Measurements from ENCODE around the gene OGFOD3. TPM values are rescaled to one million over a fixed set of nuclear protein-coding genes. Genes with fewer than 3 reads are reported as not detected.

OGFOD3 gene
- polyA plus RNA-seq, 6 donors from 2014 or later = 22.8 to 31.6 (median 26.1) TPM

DNA sequence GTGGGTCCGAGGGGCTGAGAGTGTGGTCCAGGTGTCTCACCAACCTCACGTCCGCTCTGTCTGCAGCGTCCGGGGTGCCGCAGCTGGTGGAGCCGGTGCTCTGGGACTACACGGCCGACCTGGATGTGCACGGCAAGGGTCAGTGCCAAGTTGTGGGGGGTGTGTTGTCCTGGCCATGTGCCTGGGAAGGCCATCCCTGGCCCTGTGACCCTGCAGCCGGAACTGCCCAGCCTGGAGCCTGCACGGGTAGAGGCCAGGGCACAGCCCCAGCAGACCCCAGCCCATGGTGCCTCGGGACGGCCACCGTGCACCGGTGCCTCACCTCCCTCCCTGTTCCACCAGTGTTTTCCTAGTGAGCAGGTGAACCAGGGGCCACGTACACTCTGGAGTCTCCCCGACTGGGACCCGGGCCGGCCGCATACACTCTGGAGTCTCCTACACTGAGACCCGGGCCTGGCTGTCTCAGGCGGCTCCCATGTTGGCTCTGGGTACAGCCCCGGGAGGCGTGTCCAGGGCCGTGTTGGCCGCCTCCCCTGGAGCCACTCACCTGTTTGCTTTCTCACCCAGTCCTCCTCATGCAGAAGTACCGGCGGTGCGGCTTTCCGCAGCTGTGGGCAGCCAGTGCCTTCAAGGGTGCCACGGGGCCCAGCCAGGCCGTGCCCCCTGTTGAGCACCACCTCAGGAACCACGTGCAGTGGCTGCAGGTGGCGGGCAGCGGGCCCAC lies 18.4 kb upstream of the OGFOD3 start:
- Mint-ChIP-seq H3K9me3 (no peaks in the 10 kb centered on the region), H3K4me3 (no peak overlapping the region), H3K36me3 (no peaks in the 10 kb centered on the region), H3K27ac (no peak overlapping the region), H3K4me1 (peaks cover 14 to 43% (median 32%) of the 10 kb centered on the region in 3 donors), H3K27me3 (no peaks in the 10 kb centered on the region)
- DNase-seq = no peak
- ATAC-seq (ENCODE audit: low read depth in 2 of 2) = no peak

DNA sequence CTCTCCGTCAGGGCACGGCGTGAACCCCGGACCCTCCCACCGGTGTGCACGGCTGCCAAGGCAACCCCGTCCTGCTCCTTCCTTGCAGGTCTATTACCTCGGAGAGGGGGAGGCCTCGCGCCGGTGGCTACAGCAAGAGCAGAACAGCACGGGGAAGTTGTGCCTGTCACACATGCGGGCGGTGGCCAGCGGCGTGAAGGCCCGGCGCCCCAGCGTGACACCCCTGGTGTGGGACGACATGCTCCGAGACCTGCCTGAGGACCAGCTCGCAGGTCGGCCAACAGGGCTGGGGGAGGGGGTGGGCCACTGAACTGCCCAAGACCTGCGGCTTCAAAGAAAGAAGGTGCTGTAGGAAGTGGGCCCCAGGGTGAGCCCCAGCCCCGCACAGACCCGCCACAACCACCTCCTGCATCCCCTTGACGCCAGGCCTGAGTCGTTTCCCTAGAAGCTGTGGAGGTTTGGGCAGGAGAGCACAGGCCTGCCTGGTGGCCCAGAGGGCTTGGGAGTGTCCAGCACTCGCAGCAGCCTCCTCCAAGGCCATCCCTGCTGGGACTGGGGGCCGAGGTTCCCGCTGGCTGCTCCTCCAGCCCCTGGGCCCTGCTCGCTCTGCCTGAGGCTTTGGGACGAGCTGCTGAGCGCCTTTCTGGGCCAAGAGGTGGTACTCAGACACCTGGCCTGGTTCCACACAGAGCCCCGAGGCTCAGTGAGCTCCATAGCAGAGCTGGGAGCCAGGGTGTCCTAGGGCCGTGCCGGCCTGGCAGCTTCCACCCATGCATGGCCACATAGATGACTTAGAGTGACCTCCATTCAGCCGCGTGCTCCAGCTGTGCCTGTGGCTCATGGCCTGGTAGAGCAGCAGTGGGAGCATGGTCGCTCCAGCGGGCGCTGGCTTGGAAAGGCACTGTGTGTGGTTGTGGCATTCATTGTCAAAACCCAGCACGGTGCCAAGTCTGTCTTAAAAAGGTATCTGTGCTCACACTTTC lies 17.5 kb upstream of the OGFOD3 start:
- no peak for DNase-seq
- H3K27ac Mint-ChIP-seq = peak overlapping the region in 3 of 6 donors; percentile 57 to 91 (median 85)
- H3K4me3 Mint-ChIP-seq = no peak overlapping the region

DNA sequence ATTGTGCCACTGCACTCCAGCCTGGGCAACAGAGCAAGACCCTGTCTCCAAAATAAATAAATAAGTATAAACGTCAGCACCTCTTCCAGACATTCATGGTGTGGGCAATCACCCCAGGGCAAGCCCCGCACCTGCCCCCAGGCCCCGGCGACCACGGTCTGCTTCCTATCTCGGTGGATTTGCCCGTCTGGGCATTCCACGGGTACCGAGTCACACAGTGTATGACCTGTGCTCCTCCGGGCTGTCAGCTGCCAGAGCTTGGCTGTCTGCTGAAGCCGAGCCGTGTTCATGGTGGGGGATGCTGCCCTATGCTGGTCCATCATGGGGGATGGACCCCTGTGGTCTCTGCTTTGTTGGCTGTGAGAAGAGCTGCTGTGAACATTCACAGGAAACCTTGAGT lies 16.7 kb upstream of the OGFOD3 start:
- H3K9me3 Mint-ChIP-seq = no peaks in the 10 kb centered on the region
- peaks cover 5 to 36% (median 28%) of the 10 kb centered on the region in 3 donors for H3K4me1 Mint-ChIP-seq
- peaks cover 1 to 3% of the 10 kb centered on the region in 2 donors for H3K36me3 Mint-ChIP-seq
- peak overlapping the region in 5 of 8 donors; percentile 42 to 71 (median 54) for H3K4me3 Mint-ChIP-seq
- H3K27ac Mint-ChIP-seq = peak overlapping the region in 3 of 6 donors; percentile 85 to 91 (median 89)
- ATAC-seq (ENCODE audit: low read depth in 2 of 2) (no peak), DNase-seq (no peak)
- no peaks in the 10 kb centered on the region for H3K27me3 Mint-ChIP-seq

More for the DNA sequence above, 17.5 kb upstream of the OGFOD3 start:
- no peaks in the 10 kb centered on the region for H3K27me3 Mint-ChIP-seq
- ATAC-seq (ENCODE audit: low read depth in 2 of 2) = no peak
- H3K9me3 Mint-ChIP-seq = no peaks in the 10 kb centered on the region
- H3K36me3 Mint-ChIP-seq = no peaks in the 10 kb centered on the region
- H3K4me1 Mint-ChIP-seq = peaks cover 10 to 36% (median 32%) of the 10 kb centered on the region in 3 donors

DNA sequence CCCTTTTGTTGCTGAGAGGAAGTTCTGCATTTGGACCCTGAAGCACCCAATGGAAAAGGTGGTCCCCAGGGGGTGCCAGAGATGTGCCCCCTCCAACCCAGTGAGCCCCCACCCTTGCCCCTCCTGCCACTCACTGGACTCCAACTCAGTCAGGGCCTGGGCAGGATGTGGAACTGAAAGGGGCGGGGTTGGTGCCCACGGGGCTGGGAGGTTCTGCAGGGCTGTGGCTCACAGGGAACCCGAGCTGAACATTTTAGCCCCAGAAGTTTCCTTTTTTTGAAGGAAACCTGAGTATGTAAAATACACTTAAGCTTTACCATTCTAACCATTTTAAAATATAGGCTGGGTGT lies 15.8 kb upstream of the OGFOD3 start:
- Mint-ChIP-seq H3K4me3 (peak overlapping the region in 7 of 8 donors; percentile 10 to 71 (median 46)), H3K27ac (peak overlapping the region in 5 of 6 donors; percentile 49 to 91 (median 85)), H3K9me3 (peaks cover 0 to 1% (median 0%) of the 10 kb centered on the region in 7 donors), H3K36me3 (peaks cover 9 to 12% of the 10 kb centered on the region in 2 donors), H3K27me3 (no peaks in the 10 kb centered on the region), H3K4me1 (peaks cover 14 to 44% (median 37%) of the 10 kb centered on the region in 3 donors)
- ATAC-seq (ENCODE audit: low read depth in 2 of 2) = peak; percentile 87 to 93
- peak; percentile 62 for DNase-seq

DNA sequence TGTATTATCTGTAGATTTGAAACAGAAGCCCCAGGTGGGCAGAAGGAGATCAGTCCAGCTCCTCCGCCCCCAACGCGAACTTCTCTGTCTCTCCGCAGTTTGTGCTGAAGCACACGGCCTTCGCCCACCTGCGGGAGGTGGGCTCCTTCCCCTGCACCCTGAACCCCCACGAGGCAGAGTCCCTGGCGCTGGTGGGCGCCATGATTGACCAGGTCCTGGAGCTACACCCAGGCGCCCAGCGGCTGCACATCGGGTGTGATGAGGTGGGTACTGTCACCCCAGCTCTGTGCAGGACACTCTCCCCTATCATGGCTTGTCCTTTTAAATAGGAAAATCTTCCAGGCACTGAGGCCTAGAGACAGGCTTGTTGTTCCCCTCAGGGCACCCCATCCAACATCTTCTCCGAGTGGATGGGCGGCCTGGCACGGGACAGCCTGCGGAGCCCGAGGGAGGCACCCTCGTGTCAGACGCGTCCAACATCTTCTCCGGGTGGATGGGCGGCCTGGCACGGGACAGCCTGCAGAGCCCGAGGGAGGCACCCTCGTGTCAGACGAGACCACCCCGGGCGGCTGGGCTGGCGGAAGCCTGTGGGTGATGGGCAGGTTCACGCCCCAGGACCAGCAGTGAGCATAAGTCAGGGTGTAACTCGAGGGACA lies 15.3 kb upstream of the OGFOD3 start:
- Mint-ChIP-seq H3K36me3 (peaks cover 9 to 13% of the 10 kb centered on the region in 2 donors), H3K9me3 (peaks cover 0 to 1% (median 0%) of the 10 kb centered on the region in 7 donors), H3K27me3 (no peaks in the 10 kb centered on the region), H3K27ac (peak overlapping the region in 4 of 6 donors; percentile 66 to 85 (median 70)), H3K4me1 (peaks cover 14 to 49% (median 42%) of the 10 kb centered on the region in 3 donors), H3K4me3 (peak overlapping the region in 3 of 8 donors; percentile 46 to 71 (median 50))
- DNase-seq (no peak), ATAC-seq (ENCODE audit: low read depth in 2 of 2) (no peak)

DNA sequence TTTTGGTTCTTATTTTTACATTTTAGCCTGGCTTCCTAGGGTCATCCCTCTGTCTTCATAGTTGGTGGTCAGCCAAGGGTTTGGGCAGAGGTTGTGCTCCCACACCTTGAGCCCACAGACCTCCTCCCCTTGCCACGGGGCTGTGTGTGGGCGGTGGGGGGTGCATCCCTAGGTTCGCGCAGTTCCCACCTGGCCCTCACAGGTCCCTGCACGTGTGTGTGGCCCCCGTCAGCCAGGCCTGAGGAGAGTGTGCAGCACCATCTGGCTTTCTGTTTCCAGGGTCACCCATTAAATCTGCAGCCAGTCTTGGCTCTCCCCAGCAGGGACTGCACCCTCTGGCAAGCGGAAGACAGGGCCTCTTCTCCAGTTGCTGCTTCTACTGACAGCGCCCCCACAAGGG lies 13.6 kb upstream of the OGFOD3 start:
- Mint-ChIP-seq H3K27ac (peak overlapping the region in 2 of 6 donors; percentile 7 to 63), H3K9me3 (peaks cover 0 to 1% (median 0%) of the 10 kb centered on the region in 7 donors), H3K27me3 (no peaks in the 10 kb centered on the region), H3K4me3 (no peak overlapping the region), H3K36me3 (peaks cover 9 to 13% of the 10 kb centered on the region in 2 donors), H3K4me1 (peaks cover 14 to 45% (median 44%) of the 10 kb centered on the region in 3 donors)
- ATAC-seq (ENCODE audit: low read depth in 2 of 2) (no peak), DNase-seq (no peak)

DNA sequence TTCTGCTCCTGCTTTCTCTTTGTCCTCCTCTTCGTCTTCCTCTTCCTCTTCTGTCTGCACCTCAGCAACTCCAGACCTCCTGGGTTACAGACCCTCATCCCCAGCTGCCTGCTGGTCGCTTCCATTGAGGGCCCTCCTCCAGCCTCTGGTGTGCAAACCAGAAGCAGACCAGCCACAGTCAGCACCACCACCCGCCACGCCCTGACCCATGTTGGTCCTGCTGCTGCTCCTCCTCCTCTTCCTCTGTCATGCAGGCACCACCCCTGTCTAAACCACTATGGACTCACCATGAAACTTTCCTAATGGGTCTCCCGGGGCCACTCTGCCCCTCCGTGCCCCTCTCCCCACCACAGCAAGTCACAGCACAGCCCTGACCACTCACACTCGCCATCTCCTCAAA lies 11.4 kb upstream of the OGFOD3 start:
- DNase-seq = no peak
- no peak for ATAC-seq (ENCODE audit: low read depth in 2 of 2)
- Mint-ChIP-seq H3K4me3 (peak overlapping the region in 7 of 8 donors; percentile 0 to 68 (median 55)), H3K9me3 (peaks cover 0 to 1% (median 0%) of the 10 kb centered on the region in 7 donors), H3K4me1 (peaks cover 14 to 44% (median 44%) of the 10 kb centered on the region in 3 donors), H3K36me3 (peaks cover 9 to 13% of the 10 kb centered on the region in 2 donors), H3K27ac (peak overlapping the region in 5 of 6 donors; percentile 0 to 96 (median 80)), H3K27me3 (no peaks in the 10 kb centered on the region)

DNA sequence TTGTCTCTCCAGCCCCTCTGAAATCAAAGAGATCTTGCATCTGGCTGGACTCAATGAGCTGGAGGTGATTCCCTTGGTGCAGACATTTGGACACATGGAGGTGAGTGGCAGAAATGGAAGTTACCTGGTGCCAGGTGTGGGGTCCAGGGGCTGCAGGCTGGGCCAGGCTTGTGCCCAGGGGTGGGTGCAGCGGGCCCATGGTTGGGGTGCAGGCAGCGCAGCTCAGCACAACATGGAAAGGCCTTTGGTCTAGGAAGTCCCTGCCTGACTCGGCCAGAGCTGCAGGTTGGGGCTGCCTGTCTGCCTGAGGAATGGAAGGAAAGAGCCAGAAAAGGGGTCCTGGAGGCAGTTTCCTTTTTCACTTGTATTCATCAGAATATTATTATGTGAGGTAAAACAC lies 10.2 kb upstream of the OGFOD3 start:
- H3K4me1 Mint-ChIP-seq = peaks cover 18 to 46% (median 37%) of the 10 kb centered on the region in 3 donors
- H3K27me3 Mint-ChIP-seq = no peaks in the 10 kb centered on the region
- H3K36me3 Mint-ChIP-seq = peaks cover 9 to 13% of the 10 kb centered on the region in 2 donors
- H3K9me3 Mint-ChIP-seq = peaks cover 0 to 1% (median 0%) of the 10 kb centered on the region in 7 donors
- no peak for ATAC-seq (ENCODE audit: low read depth in 2 of 2)
- DNase-seq = no peak
- peak overlapping the region in 2 of 8 donors; percentile 10 to 41 for H3K4me3 Mint-ChIP-seq
- H3K27ac Mint-ChIP-seq = peak overlapping the region in 4 of 6 donors; percentile 15 to 96 (median 66)

DNA sequence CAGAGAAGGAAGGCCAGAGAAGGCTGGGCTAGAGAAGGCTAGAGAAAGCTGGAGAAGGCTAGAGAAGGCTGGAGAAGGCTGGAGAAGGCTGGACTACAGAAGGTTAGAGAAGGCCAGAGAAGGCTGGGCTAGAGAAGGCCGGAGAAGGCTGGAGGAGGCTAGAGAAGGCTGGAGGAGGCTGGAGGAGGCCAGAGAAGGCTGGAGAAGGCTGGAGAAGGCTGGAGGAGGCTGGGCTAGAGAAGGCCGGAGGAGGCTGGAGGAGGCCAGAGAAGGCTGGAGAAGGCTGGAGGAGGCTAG lies 6.4 kb upstream of the OGFOD3 start:
- DNase-seq = no peak
- Mint-ChIP-seq H3K4me1 (peaks cover 28 to 62% (median 31%) of the 10 kb centered on the region in 3 donors), H3K27ac (peak overlapping the region in 4 of 6 donors; percentile 16 to 86 (median 54)), H3K27me3 (no peaks in the 10 kb centered on the region), H3K4me3 (peak overlapping the region in 1 of 8 donors; percentile 67), H3K36me3 (peaks cover 14 to 30% of the 10 kb centered on the region in 2 donors), H3K9me3 (peaks cover 0 to 3% (median 0%) of the 10 kb centered on the region in 7 donors)
- ATAC-seq (ENCODE audit: low read depth in 2 of 2) = no peak

DNA sequence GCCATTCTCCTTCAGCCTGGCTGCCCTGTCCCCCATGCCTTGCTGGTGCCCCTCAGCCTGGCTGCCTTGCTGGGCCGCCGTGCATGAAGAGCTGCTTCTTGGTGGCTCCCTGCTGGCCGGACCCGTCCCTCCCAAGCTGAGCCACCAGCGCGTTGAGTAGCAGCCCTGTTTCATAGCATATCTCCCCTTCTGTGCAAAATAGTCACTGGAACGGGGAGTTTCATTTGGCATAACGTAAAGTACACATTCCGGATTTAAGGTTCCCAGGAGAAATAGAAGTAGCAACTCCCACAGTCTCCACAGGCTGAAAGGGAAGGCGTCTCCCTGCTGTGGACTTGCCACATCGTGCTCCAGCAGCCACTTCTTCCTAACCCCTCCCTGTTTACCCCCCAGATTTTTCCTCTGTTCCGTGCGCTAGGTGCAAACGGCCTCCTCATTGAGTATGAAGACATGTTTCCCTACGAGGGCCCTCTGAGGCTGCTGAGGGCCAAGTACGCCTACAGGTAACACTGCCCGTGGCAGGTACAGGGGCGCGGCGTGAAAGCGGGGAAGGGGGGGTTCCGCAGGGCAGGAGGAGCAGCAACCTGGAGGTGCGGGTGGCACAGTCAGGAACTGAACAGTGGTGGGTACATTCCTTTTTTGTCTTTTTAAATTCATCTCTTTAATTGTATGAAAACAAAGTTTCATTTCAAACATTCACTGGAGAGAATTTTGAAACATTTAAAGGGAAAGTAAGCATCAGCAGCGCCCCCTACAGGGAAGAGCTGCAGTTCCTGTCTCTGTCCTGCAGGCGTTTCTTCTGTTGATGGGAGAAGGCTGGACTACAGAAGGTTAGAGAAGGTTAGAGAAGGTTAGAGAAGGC lies 5.8 kb upstream of the OGFOD3 start:
- Mint-ChIP-seq H3K27me3 (no peaks in the 10 kb centered on the region), H3K4me1 (peaks cover 28 to 60% (median 31%) of the 10 kb centered on the region in 3 donors), H3K9me3 (peaks cover 0 to 3% (median 0%) of the 10 kb centered on the region in 7 donors), H3K36me3 (peaks cover 9 to 24% of the 10 kb centered on the region in 2 donors), H3K27ac (peak overlapping the region in 3 of 6 donors; percentile 16 to 79 (median 28)), H3K4me3 (peak overlapping the region in 1 of 8 donors; percentile 8)
- DNase-seq (peak; percentile 19), ATAC-seq (ENCODE audit: low read depth in 2 of 2) (peak; percentile 37 to 50)

DNA sequence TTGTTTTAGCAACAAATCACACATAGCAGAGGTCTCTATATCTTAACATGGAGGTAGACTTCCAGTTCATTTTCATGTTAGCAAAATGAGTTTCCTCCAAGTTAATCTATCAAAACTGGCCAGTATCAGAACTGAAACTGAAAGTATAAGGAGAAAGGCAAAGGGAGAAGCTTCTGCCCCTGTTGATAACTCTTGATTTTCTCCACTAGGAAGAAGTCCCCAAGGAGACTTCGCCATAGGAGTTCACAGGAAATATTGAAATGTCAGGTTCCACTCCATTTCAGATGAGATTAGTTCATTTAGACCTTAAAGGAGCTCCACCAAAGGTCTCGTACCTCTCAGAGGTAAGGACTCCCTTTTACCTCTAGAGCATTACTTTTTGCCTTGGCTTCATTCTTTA lies 1.2 kb upstream of the OGFOD3 start:
- peak overlapping the region in 4 of 6 donors; percentile 58 to 90 (median 76) for H3K27ac Mint-ChIP-seq
- peak overlapping the region; percentile 72 to 93 (median 86) for H3K4me3 Mint-ChIP-seq
- peaks cover 25 to 55% (median 30%) of the 10 kb centered on the region in 3 donors for H3K4me1 Mint-ChIP-seq
- H3K9me3 Mint-ChIP-seq = peaks cover 0 to 3% (median 0%) of the 10 kb centered on the region in 7 donors
- no peak for ATAC-seq (ENCODE audit: low read depth in 2 of 2)
- no peaks in the 10 kb centered on the region for H3K27me3 Mint-ChIP-seq
- no peak for DNase-seq
- H3K36me3 Mint-ChIP-seq = peaks cover 10 to 24% of the 10 kb centered on the region in 2 donors

DNA sequence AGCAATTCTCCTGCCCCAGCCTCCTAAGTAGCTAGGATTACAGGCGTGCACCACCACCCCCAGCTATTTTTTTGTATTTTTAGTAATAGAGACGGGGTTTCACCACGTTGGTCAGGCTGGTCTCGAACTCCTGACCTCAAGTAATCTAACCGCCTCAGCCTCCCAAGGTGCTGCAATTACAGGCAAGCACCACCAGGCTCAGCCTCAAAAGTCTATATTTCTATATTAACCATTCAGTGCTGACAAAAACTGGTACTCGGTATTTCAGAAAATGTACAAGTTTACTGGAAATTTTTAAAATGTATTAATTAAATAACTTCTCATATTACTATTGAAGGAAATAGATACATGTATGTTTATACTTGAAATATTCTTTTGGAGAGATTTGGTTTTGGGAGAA lies 1.6 kb downstream of the OGFOD3 start:
- DNase-seq = no peak

More for the DNA sequence above, 1.6 kb downstream of the OGFOD3 start:
- peaks cover 28 to 43% (median 29%) of the 10 kb centered on the region in 3 donors for H3K4me1 Mint-ChIP-seq
- no peaks in the 10 kb centered on the region for H3K27me3 Mint-ChIP-seq
- no peak for ATAC-seq (ENCODE audit: low read depth in 2 of 2)
- peak overlapping the region in 1 of 8 donors; percentile 69 for H3K4me3 Mint-ChIP-seq
- no peak overlapping the region for H3K27ac Mint-ChIP-seq
- peaks cover 5 to 10% of the 10 kb centered on the region in 2 donors for H3K36me3 Mint-ChIP-seq
- no peaks in the 10 kb centered on the region for H3K9me3 Mint-ChIP-seq

Data from naive B cell (primary cell).